ENCODE results near the gene MYO7A.

Gene MYO7A

DNA sequence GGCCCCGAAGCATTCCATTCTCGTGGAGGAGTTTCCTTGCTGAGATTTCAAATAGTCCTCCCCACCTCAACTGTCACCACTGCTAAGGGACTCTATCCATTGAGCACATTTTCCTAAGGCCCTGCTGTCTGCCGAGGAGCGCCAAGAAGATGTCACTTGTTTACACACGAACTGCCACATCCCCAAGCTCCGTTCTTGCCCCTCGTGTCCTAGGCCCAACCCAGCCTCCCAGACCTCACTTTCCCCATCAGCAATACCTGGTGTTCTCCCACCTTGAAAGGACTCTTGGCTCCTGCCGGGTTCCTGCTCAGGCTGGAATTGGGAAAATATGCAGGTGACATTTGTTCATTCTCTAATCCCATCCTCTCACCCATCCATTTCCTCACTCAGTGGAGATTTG lies 4.0 kb upstream of the MYO7A start:
- TF ChIP-seq GATA2 (IDR thresholded peaks at IDR 0.05; ENCODE audit: low read depth, low read length) (no peak), GATA3 (IDR thresholded peaks at IDR 0.05; ENCODE audit: low read depth, low read length) (no peak)

DNA sequence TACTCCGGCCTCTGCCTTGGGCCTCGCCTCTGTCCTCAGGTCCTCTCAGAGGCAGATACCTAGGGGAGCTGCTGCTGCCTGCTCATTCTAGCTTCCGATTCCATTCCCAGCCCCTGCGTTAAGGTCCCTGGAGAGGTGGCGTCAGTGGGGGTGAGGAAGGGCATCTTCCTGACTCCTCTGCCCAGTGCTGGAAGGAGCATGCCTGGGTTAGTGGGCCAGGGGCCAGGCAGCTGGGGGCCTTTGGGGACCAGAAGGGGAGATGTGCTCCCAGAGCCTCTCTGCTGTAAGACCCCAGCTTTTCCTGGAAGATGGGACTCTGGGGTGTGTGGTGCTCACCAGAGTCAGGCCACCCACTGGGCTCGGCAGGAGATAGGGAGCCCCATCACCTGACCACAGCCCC lies 3.6 kb upstream of the MYO7A start:
- TF ChIP-seq GATA2 (IDR thresholded peaks at IDR 0.05; ENCODE audit: low read depth, low read length) (no peak), GATA3 (IDR thresholded peaks at IDR 0.05; ENCODE audit: low read depth, low read length) (no peak)

- TF ChIP-seq GATA2 (IDR thresholded peaks at IDR 0.05; ENCODE audit: low read depth, low read length), result no peak
- no peak for TF ChIP-seq GATA3 (IDR thresholded peaks at IDR 0.05; ENCODE audit: low read depth, low read length)
Measured at GRCh38 chr11:77125191-77125590, 2.9 kb upstream of the MYO7A start.

DNA sequence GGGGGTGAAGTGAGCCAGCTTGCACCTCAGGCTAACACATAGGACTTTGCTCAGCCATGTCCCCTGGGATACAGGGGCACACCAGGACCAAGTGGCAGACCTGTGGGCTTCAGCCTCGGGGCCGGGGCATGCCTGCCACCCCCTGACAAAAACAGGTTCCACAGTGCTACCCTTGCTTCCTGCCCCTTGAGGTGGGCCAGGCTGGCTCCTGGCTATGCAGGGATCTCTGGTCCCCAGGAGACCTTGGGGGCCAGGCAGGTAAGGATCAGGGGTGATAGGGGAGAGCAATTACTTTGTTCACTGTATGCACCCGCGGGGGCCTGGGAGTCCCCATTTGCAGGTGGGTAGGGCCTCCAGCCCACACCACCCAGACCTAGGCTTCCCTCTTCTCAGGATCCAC lies 2.4 kb upstream of the MYO7A start:
- TF ChIP-seq GATA3 (IDR thresholded peaks at IDR 0.05; ENCODE audit: low read depth, low read length) (no peak), GATA2 (IDR thresholded peaks at IDR 0.05; ENCODE audit: low read depth, low read length) (no peak)

- TF ChIP-seq GATA2 (IDR thresholded peaks at IDR 0.05; ENCODE audit: low read depth, low read length) (no peak), GATA3 (IDR thresholded peaks at IDR 0.05; ENCODE audit: low read depth, low read length) (no peak)
Measured at GRCh38 chr11:77126156-77126775, 1.8 kb upstream of the MYO7A start.

DNA sequence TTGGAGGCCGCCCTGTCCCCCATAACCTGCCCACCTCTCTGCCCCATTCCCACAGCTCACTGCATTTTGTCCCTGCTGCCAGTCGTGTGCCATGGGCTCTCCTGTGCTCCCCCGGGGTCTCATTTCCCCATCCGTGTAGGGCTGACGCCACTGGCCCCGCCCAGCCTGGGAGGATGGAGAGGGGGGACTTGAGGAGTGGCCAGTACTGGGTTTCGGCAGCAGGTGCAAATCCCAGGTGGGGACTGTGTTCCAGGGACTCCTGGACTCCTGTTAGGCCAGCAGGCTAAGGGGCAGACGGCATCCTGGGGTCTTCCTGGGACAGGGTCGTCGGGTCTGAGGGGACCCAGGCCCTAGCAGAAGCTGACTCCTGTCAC lies 1.2 kb upstream of the MYO7A start:
- no peak for TF ChIP-seq GATA3 (IDR thresholded peaks at IDR 0.05; ENCODE audit: low read depth, low read length)
- TF ChIP-seq GATA2 (IDR thresholded peaks at IDR 0.05; ENCODE audit: low read depth, low read length), result no peak

DNA sequence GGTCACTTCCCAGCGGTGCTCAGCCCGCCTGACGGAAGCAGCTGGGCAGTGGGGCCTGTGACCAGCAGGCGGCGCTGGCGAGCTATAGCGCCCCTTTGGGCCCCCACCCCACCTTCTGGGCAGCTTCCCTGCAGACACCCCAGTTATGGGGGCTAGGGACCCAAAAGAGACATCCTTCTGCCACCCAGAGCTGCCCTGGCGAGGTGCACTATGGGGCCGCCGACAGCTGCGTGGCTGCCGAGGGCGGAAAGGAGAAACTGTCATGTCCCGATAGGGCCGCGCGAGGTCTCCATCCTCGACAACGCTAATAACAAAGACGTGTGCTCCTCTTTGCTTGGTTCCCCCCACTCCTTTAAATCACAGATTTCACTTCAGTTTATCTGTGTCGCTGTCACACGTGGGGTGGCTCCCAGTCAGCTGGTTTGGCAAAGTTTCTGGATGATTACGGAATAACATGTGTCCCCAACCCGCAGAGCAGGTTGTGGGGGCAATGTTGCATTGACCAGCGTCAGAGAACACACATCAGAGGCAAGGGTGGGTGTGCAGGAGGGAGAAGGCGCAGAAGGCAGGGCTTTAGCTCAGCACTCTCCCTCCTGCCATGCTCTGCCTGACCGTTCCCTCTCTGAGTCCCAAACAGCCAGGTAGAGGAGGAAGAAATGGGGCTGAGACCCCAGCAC lies 673 bp upstream of the MYO7A start:
- TF ChIP-seq GATA3 (IDR thresholded peaks at IDR 0.05; ENCODE audit: low read depth, low read length) (no peak), GATA2 (IDR thresholded peaks at IDR 0.05; ENCODE audit: low read depth, low read length) (no peak)

DNA sequence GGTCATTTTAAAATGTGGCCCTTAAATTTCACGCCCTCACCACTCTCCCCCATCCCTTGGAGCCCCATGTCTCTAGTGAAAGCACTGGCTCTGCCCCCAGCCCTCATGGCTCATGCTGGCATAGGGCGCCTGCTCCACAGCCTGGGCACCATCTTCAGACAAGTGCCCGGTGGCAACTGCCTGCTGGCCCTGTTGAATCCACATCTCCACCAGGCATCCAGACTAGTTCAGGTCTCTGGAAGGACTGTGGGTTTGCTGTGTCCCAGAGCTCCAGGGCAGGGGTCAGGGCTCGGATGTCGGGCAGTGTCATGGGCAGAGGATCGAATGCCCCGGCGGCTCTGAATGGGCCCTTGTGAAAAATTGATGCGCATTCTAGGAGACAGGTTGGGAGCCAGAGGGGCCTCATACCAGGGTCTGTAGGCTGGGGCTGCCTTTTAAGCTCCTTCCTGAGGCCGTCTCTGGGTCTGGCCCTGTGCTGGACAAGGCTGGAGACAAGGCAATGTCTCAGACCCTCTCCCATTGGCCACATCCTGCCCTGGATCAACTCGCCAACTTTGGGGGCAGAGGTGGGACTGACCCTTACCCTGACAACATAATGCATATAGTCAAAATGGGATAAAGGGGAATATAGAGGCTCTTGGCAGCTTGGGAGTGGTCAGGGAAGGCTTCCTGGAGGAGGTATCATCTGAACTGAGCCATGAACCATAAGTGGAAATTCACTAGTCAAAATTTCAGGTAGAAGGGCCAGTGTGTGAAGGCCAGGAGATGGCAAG lies 1.2 kb downstream of the MYO7A start:
- TF ChIP-seq GATA3 (IDR thresholded peaks at IDR 0.05; ENCODE audit: low read depth, low read length), result no peak
- no peak for TF ChIP-seq GATA2 (IDR thresholded peaks at IDR 0.05; ENCODE audit: low read depth, low read length)

DNA sequence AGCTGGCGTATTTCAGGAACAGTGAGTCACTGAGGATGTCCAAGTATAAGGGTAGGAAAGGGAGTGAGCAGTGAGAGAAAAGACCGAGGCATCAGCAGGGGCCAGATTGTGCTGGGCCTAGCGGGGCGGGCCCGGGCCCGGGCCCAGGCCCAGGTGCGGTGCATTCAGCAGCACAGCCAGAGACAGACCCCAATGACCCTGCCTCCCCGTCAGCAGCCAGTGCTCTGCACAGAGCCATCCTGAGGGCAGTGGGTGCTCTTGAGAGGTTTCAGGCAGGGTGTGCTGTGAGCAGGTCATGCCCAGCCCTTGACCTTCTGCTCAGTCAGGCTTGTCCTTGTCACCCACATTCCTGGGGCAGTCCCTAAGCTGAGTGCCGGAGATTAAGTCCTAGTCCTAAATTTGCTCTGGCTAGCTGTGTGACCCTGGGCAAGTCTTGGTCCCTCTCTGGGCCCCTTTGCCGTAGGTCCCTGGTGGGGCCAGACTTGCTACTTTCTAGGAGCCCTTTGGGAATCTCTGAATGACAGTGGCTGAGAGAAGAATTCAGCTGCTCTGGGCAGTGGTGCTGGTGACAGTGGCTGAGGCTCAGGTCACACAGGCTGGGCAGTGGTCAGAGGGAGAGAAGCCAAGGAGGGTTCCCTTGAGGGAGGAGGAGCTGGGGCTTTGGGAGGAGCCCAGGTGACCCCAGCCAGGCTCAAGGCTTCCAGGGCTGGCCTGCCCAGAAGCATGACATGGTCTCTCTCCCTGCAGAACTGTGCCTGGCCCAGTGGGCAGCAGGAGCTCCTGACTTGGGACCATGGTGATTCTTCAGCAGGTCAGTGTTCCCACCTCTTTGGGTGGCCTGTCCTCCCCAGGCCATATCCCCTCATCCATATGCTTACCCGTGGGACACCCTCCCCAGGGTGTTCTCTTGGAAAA lies 2.1 kb downstream of the MYO7A start:
- TF ChIP-seq GATA3 (IDR thresholded peaks at IDR 0.05; ENCODE audit: low read depth, low read length), result no peak
- no peak for TF ChIP-seq GATA2 (IDR thresholded peaks at IDR 0.05; ENCODE audit: low read depth, low read length)

GRCh38 chr11:77130763-77131513 lies 2.9 kb downstream of the MYO7A start:
- TF ChIP-seq GATA2 (IDR thresholded peaks at IDR 0.05; ENCODE audit: low read depth, low read length), result no peak
- no peak for TF ChIP-seq GATA3 (IDR thresholded peaks at IDR 0.05; ENCODE audit: low read depth, low read length)

- TF ChIP-seq GATA2 (IDR thresholded peaks at IDR 0.05; ENCODE audit: low read depth, low read length), result no peak
- no peak for TF ChIP-seq GATA3 (IDR thresholded peaks at IDR 0.05; ENCODE audit: low read depth, low read length)
Measured at GRCh38 chr11:77131560-77131959, 3.5 kb downstream of the MYO7A start.

DNA sequence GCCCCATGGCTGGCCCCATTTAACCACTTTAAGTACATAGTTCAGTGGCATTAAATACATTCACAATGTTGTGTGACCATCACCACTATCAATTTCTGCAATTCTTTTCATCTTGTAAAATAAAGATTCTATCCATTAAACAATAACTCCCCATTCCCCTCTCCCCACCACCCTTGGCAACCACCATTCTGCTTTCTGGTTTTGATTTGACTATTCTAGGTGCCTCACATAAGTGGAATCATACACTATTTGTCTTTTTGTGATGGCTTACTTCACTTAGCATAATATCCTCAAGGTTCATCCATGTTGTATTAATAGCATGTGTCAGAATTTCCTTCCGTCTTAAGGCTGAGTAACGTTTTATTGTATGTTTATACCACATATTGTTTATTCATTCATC lies 7.0 kb downstream of the MYO7A start:
- no peak for TF ChIP-seq GATA3 (IDR thresholded peaks at IDR 0.05; ENCODE audit: low read depth, low read length)
- no peak for TF ChIP-seq GATA2 (IDR thresholded peaks at IDR 0.05; ENCODE audit: low read depth, low read length)

- TF ChIP-seq GATA3 (IDR thresholded peaks at IDR 0.05; ENCODE audit: low read depth, low read length), result no peak
- no peak for TF ChIP-seq GATA2 (IDR thresholded peaks at IDR 0.05; ENCODE audit: low read depth, low read length)
Measured at GRCh38 chr11:77136074-77136473, 8.0 kb downstream of the MYO7A start.
